Fibroblast of peridontal ligament (primary cell): ENCODE data around the gene RNU1-2.
"Not testable (repeated sequence)": the region's sequence is repeated elsewhere in the genome, so short reads cannot be mapped to it uniquely, and the experiment has no call there.

Experiments used
- DNase-seq: peaks from one replicate; pipeline ENCODE4 v3.0.0-alpha.2; 2010; ENCODE audit errors: extremely low read depth

RNU1-2 gene

DNA sequence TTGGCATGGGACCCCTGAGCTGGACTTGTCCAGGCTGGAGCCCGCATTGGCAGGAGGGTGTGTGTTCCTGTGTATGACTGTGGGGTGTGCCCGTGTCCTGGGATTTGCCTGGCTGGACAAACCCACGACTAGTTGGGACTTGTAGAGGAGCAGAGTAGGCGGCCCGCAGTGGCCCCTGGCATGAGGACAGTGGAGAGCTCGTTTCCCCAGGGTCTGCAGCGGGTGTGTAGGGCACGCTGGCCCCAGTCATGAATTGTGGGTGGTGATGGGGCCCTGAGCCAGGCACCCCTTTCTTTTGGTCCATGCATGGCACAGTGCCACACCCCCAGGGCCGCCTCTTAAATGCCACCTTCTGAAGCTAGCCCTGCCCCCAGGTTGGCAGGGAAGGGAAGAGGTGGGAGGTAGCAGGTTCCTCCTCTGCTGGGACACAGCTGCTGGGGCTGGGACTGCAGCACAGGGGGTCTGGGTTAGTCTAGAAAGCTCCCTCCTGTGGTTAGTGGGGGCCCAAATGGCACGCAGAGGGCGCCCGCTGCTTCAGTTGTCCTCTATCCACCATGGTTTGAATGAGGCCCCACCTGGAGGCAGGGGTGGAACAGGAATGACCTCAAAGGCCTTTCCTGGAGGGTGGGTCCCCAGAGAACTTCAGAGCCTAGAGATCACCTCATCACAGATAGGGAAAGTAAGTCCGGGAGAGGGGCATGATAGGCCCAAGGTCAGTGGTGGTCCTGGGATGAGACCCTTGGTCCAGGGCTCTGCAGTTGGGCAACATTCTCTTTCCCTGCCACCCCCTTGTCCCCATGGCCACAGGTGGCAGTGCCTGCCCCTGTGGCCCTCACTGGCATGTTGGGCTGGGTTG, 30.1 kb downstream of the RNU1-2 start:
- DNase-seq = no peak

DNA sequence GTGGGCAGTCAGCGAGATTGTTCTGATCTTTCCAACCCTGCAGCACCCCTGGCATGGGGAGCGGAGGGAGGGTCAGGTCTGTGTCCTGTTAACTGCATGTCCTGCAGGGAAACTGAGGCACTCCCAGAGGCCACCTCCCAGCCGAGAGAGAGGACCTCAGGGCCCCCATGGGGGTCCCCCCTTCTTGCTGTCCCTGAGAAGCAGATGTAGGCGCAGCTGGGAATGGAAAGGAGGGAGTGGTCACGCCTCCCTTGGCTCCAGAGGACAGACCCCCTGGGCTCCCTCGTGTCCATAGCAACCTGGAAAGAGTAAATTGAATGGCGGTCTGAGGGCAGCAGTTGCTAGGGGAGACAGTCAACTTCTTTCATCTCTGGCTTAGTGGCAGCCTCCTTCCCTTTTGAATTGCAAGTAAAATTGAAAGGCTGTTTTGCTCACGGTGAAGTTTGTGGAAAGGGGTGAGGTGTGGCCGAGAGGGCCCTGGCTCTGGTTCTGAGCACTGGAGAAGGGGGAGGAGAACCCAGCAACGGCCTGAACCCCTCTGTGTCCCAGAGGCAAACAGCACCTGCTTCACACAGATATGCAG, 30.8 kb downstream of the RNU1-2 start:
- DNase-seq = no peak

DNA sequence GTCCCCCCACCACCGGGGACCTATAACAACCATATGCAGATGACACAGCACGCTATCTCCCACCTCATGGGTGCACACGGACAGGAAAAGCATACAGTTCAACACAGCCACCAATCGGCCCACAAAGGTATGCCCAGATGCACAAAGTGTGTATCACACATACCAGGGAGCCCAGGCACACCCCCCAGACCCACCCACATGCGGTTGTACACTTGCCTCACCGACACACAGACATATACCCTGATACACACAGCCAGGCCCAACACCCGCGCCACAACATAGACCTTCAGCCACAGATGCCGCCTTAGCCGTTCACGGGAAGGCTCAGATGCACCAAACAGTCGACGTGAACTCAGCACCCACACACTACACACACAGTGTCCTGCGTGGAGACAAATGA, 31.5 kb downstream of the RNU1-2 start:
- DNase-seq = no peak

DNA sequence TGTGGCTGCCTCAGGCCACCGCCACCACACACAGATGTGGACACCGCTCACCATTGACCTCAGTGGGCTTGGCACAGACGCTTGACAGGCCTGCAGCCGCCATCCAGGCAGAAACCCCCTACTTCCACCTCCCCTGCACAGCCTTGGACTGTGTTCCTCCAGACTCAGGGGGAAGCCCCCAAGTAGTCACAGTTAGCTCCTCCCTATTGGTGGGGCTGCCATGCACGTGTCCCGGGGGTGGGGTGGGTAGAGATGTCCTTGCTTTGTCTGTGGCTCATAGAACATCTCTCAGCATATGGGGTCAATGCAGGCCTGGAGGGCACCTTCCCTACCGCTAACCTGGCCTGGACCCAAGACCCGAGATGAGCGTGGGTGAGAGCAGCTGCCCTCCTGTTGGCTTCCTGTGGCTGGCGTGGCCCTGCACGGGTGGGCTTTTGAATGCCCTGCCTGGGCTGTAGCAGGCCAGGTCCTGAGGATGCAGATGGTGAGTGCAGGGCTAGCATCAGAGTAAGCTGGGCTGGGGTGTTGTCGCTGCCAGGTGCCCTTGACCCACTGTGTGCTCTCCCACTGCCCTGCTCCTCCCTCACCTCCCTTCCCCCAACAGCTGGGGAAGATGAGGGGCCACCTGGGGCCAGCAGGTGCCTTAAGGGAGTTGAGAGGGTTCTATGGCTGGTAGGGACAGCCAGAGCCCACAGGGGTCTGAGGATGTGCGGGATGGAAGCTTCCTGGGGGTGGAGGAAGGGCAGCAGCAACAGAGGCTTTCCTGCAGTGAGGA, 32.1 kb downstream of the RNU1-2 start:
- DNase-seq = no peak

DNA sequence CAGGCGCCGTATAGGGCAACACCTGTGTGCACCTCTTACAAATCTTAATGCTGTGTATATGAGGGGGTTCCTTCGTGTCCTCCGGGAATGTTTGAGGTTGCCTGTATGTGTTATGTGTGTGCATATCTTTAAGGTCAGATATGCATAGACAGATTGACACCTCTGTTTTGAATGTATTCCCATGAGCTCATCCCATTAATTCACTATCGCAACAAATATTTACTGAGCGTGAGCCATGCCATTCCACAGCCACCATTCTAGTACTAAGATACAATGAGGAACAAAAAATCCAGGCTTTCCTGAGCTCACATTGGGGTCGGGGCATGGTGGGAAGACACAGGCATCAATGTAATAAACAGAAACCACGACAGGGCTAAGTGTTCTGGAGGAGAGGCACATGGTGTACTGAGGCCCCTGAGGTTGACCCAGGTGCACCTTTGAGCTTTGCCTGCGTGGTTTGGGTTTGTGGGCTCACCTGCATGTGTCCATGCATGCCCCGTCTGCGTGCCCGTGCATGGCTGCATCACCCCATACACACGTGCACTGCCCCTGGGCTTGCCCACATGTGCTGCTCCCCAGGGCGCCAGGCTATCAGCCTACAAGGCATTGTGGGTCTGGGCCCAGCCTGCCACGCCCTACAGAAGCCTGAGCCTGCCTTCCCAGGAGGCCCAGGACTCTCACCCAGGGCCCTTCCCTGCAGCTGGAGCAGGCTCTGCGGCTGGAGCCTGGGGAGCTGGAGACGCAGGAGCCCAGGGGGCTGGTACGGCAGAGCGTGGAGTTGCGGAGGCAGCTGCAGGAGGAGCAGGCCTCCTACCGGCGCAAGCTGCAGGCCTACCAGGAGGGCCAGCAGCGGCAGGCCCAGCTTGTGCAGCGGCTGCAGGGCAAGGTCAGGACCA, 33.6 kb downstream of the RNU1-2 start:
- DNase-seq = not testable (repeated sequence)

DNA sequence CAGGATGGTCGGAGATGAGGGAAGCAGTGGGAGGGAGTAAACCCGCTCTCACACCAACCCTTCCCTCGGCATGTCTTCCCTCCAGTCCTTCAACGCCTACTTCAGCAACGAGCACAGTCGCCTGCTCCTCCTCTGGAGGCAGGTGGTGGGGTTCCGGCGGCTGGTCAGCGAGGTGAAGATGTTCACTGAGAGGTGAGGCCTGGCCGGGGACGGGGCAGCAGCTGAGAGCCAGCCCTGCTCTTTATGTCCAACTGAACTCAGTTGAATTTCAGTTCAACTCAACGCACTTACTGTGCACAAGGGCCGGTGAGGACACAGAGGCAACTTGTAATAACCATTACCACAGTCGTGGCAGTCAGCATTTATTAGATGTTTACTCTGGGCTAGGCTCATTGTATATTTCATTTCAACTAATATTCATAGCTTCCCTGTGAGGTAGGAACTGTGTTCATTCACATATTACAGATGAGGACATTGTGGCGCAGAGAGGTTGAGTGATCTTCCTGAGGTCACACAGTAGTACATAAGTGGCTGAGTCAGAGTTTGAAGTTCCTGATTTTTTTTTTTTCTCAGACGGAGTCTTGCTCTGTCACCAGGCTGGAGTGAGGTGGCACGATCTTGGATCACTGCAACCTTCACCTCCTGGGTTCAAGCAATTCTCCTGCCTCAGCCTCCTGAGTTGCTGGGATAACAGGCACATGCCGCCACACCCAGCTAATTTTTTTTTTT, 35.6 kb downstream of the RNU1-2 start:
- DNase-seq = not testable (repeated sequence)

DNA sequence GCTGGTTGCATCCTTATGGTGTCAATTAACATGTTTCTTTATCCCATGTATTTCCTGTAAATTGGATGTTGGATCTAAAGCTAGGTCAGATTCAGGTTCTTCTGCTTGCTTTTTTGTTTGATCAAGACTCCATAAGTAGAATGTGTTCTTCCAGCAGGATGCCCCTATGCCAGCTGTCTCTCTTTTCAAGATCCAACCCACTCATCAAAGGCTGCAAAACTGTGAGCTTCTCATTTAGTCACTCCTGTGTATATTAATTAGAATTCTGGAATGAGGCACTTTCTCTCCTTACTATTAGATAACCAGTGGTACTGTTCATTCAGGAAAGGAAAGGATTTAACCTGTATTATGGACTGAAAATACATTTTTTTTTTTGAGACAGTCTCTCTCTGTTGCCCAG, 38.2 kb downstream of the RNU1-2 start:
- not testable (repeated sequence) for DNase-seq

DNA sequence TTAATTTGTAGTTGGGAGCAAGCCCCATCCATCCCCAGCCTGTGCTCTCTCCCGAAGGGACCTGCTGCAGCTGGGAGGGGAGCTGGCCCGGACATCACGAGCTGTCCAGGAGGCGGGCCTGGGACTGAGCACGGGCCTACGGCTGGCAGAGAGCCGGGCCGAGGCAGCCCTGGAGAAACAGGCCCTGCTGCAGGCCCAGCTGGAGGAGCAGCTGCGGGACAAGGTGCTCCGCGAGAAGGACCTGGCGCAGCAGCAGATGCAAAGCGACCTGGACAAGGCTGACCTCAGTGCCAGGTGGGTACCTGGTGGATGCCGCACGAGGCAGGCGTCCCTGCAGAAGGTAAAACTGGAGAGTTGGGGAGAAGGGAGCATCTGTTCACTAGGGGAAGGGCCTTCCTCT, 40.8 kb downstream of the RNU1-2 start:
- not testable (repeated sequence) for DNase-seq

DNA sequence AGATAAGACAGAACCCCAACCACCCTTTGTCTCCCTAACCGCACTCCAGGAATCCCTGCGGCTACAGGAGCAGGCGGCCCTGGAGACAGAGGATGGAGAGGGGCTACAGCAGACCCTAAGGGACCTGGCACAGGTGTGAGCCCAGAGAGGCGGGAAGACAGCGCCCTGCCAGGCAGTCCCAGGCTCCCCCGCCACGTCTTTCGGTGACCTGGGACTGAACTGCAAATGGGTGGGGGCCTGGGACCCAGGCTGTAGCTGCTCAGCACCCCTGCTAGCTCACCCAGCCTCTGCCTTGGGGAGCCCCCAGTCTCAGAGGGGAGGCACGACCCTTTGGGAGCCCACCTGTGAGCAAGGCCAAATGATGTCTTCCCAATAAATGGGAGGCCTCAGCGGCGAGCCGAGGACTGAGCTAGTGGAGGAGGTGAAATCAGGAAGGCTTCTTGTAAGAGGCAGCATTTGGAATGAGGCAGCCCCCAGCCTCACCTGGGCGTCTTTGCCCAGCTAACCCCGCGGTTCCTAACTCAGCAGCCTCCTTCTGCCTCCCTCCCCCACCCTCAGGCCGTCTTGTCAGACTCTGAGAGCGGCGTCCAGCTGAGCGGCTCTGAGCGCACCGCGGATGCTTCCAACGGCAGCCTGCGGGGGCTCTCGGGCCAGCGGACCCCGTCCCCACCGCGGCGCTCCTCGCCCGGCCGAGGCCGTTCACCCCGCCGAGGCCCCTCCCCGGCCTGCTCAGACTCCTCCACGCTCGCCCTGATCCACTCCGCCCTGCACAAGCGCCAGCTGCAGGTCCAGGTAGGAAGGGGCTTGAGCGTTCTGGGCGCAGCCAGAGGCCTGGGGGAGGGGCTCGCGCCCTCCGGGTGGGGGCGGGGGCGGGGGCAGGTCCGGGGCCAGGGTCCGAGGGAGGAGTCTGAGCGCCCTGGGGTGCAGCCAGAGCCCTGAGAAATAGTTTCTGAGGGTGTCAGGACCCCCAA, 42.9 kb downstream of the RNU1-2 start:
- no peak for DNase-seq

DNA sequence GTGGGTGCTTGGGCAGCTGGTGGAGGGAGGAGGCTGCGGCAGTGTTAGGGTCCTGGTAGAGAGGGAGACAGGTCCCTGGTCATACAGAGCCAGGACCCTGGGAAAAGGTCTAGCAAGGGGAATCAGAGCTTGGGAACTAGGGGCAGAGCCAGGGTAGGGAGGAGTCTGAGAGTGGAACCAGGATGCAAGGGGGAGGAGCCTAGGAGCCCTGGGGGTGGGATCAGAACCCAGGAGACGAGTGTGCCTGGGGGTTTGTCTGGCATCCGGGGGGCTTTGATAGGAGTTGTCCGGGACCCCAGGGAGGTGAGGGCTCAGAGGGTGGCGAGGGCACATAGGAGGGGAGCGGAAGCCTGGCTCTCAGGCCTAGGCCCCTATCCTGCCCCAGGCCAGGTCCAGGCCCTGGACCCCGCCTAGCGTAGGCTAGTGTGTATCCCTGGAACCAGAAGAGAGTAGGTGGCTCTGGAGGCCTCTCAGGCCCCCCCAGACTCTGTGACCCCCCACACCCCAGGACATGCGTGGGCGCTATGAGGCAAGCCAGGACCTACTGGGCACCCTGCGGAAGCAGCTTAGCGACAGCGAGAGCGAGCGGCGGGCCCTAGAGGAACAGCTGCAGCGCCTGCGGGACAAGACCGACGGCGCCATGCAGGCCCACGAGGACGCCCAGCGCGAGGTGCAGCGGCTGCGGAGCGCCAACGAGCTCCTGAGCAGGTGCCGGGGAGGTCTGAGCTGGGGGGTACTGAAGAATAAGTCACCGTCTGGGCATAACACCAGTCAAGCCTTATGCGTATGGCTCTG, 43.8 kb downstream of the RNU1-2 start:
- not testable (repeated sequence) for DNase-seq

DNA sequence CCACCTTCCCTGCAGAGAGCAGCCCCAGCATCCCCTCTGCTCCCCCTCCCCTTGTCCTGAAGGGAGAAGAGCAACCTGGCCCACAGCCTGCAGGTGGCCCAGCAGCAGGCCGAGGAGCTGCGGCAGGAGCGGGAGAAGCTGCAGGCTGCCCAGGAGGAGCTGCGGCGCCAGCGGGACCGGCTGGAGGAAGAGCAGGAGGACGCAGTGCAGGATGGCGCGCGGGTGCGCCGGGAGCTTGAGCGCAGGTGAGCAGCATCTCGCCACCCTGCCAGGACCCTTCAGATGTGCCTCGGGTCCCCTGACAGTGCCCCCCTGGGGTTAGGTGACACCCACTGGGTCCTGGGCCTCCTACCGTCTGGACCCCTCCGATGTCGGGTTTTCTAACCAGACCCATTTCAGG, 48.3 kb downstream of the RNU1-2 start:
- no peak for DNase-seq

DNA sequence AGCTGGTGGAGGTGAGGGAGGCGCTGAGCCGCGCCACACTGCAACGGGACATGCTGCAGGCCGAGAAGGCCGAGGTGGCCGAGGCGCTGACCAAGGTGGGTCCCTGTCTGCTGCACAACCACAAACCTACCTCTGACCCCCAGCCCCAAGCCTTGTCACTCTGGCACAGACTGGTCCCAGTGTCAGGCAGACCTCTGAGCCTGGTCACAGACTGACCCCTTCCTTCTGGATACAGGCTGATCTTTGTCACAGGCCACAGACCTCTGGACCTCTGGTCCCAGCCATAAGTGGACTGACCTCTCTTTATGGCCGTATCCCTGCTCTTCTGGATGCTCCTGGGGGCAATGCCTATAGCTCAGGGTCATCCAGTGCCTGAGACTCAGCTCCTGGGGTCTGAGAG, 49.7 kb downstream of the RNU1-2 start:
- DNase-seq = not testable (repeated sequence)
